ENCODE data around the gene NTF4.
A peak's percentile ranks its signal among the peaks of the same experiment; 100 is the strongest.

Gene NTF4

DNA sequence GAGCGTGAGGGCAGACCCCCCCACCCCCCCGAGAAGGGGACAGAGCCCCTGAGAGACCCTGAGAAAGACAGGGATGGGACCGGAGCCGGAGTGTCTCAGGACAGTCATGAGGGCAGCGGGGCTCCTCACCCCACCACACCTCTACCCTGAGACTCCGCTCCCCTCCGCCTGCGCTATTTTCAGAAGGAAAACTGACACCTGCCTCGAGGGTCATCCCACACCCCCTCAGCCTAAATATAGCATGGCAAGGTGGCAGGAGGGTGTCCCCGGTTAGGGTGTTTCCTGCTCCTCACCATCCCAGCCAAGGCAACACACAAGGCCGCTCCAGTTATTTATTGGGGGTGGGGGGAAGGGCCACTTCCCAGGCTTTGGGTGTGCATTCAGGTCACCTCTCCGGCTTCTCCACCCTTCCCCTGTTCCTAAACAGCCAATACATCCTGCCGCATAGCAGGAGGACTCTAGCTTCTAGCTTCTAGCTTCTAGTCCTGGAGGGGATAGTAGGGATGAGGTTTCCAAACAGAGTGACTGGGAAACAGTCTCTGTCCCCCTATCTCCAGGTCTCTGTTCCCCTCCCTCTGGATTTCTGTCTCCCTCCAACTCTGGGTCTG, 1.4 kb upstream of the NTF4 start:
- DNase-seq (ENCODE audit: low read depth in 2 of 2), result no peak
- TF ChIP-seq, protein P1, sequence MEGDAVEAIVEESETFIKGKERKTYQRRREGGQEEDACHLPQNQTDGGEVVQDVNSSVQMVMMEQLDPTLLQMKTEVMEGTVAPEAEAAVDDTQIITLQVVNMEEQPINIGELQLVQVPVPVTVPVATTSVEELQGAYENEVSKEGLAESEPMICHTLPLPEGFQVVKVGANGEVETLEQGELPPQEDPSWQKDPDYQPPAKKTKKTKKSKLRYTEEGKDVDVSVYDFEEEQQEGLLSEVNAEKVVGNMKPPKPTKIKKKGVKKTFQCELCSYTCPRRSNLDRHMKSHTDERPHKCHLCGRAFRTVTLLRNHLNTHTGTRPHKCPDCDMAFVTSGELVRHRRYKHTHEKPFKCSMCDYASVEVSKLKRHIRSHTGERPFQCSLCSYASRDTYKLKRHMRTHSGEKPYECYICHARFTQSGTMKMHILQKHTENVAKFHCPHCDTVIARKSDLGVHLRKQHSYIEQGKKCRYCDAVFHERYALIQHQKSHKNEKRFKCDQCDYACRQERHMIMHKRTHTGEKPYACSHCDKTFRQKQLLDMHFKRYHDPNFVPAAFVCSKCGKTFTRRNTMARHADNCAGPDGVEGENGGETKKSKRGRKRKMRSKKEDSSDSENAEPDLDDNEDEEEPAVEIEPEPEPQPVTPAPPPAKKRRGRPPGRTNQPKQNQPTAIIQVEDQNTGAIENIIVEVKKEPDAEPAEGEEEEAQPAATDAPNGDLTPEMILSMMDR (IDR thresholded peaks at IDR 0.05; ENCODE audit: low read depth, low read length), result no peak
- H3K4me3 ChIP-seq (replicated peaks in 1 of 2; ENCODE audit: low read depth in 2 of 2, low read length in 2 of 2), result no peak overlapping the region

GRCh38 chr19:49064029-49064629, 489 bp downstream of the NTF4 start:
- TF ChIP-seq, protein P1 (IDR thresholded peaks at IDR 0.05; ENCODE audit: low read depth, low read length), result no peak
- DNase-seq (ENCODE audit: low read depth in 2 of 2), result no peak
- peak overlapping the region in 1 of 2 donors; percentile 15 for H3K4me3 ChIP-seq (replicated peaks in 1 of 2; ENCODE audit: low read depth in 2 of 2, low read length in 2 of 2)

DNA sequence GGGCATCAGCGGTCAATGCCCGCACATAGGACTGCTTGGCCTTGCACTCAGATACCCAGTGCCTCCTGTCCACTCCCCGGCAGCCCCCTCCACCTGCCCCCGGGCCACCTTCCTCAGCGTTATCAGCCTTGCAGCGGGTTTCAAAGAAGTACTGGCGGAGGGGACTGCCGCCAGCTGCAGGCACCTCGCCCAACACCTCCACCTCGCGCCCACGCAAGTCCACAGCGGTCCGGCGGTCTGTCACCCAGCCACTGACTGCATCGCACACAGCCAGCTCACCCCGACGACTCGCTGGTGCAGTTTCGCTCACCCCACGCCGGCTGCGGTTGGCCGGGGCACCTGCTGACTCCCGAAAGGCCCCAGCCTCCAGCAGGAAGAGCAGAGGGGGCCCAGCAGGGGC, 3.2 kb downstream of the NTF4 start:
- no peak for DNase-seq (ENCODE audit: low read depth in 2 of 2)
- no peak overlapping the region for H3K4me3 ChIP-seq (replicated peaks in 1 of 2; ENCODE audit: low read depth in 2 of 2, low read length in 2 of 2)
- TF ChIP-seq, protein P1 (IDR thresholded peaks at IDR 0.05; ENCODE audit: low read depth, low read length), result no peak

- DNase-seq (ENCODE audit: low read depth in 2 of 2), result no peak
Measured at GRCh38 chr19:49061000-49061399, 3.6 kb downstream of the NTF4 start.

DNA sequence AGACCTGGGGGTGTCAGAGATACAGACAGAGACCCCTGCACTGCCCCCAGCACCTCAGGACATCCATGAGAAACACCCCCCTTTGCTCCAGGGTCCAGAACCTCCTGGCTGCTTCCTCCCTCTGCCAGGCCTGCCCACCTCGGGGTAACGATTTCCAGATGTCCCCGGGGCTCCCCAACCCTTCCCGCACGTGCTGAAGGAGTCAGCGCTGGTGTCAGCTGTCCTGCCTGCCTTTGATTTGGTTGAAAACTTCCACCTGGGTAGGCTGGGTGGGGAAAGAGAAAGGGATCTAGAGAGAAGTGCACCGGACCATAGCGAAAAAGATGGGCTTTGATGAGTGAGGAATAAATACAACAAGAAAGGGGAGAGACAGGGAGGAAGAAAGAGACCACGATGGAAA, 5.6 kb downstream of the NTF4 start:
- TF ChIP-seq, protein P1 (IDR thresholded peaks at IDR 0.05; ENCODE audit: low read depth, low read length), result no peak
- H3K4me3 ChIP-seq (replicated peaks in 1 of 2; ENCODE audit: low read depth in 2 of 2, low read length in 2 of 2), result no peak overlapping the region
- DNase-seq (ENCODE audit: low read depth in 2 of 2), result no peak

More at GRCh38 chr19:49061000-49061399, 3.6 kb downstream of the NTF4 start:
- TF ChIP-seq, protein P1 (IDR thresholded peaks at IDR 0.05; ENCODE audit: low read depth, low read length), result no peak
- H3K4me3 ChIP-seq (replicated peaks in 1 of 2; ENCODE audit: low read depth in 2 of 2, low read length in 2 of 2), result no peak overlapping the region

DNA sequence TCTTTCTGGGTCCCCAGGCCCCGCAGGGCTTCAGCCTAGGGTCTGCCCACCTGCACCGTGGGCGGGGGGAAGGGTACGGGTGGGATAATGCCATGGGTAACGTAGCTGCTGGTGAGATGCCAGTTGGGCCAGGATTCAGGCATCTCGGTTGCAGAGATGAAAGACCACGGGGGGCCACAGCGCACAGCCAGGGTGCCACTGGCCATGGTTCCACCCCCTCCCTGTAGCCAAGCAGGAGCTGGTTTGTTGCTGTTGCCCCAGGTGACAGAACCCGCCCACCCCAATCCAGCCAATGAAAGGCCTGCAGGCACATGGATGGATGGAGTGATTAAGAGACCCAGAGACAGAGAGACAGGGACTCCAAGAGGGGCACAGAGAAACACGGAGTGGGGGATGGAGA, 6.1 kb downstream of the NTF4 start:
- H3K4me3 ChIP-seq (replicated peaks in 1 of 2; ENCODE audit: low read depth in 2 of 2, low read length in 2 of 2), result no peak overlapping the region
- TF ChIP-seq, protein P1 (IDR thresholded peaks at IDR 0.05; ENCODE audit: low read depth, low read length), result no peak
- peak in 1 of 2 donors; percentile 24 for DNase-seq (ENCODE audit: low read depth in 2 of 2)

Data from cardiac fibroblast (primary cell).